ENCODE results near the gene CARMIL1. TPM values are rescaled to one million over a fixed set of nuclear protein-coding genes. Genes with fewer than 3 reads are reported as not detected.

Gene CARMIL1
- total and polyA plus RNA-seq, 8 donors: 5.9 to 9.4 (median 7.8) TPM

DNA sequence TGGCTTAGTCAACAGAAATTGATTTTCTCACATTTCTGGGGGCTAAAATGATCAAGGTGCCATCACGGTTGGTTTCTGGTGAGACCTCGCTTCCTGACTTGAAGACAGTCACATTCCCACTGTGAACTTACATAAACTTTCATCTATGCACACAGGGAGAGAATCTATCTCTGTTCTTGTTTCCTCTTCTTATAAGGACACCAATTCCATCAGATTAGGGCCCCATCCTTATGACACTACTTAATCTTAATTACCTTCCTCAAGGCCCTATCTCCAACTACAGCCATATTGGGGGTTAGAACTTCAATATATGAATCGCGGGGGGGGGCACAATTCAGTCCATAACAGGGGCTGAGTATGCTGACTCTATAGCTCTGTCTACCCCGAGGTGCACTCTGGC, 362.2 kb downstream of the CARMIL1 start:
- Histone ChIP-seq H3K9me3 (no peaks in the 10 kb centered on the region), H3K27me3 (no peaks in the 10 kb centered on the region), H3K4me1 (peaks cover 0 to 3% (median 0%) of the 10 kb centered on the region in 3 donors), H3K27ac (peak overlapping the region; percentile 15 to 30 (median 24)), H3K36me3 (no peaks in the 10 kb centered on the region), H3K4me3 (no peak overlapping the region)
- DNase-seq: no peak
- FAIRE-seq: no peak
- intact Hi-C loops (cut with DNase I): no loop called here
- 69 to 76% methylated on average over 5 of the region's 5 CpGs for WGBS, 2 donors
- TF ChIP-seq, protein P1, sequence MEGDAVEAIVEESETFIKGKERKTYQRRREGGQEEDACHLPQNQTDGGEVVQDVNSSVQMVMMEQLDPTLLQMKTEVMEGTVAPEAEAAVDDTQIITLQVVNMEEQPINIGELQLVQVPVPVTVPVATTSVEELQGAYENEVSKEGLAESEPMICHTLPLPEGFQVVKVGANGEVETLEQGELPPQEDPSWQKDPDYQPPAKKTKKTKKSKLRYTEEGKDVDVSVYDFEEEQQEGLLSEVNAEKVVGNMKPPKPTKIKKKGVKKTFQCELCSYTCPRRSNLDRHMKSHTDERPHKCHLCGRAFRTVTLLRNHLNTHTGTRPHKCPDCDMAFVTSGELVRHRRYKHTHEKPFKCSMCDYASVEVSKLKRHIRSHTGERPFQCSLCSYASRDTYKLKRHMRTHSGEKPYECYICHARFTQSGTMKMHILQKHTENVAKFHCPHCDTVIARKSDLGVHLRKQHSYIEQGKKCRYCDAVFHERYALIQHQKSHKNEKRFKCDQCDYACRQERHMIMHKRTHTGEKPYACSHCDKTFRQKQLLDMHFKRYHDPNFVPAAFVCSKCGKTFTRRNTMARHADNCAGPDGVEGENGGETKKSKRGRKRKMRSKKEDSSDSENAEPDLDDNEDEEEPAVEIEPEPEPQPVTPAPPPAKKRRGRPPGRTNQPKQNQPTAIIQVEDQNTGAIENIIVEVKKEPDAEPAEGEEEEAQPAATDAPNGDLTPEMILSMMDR (IDR thresholded peaks at IDR 0.05): no peak
- ATAC-seq: no peak

DNA sequence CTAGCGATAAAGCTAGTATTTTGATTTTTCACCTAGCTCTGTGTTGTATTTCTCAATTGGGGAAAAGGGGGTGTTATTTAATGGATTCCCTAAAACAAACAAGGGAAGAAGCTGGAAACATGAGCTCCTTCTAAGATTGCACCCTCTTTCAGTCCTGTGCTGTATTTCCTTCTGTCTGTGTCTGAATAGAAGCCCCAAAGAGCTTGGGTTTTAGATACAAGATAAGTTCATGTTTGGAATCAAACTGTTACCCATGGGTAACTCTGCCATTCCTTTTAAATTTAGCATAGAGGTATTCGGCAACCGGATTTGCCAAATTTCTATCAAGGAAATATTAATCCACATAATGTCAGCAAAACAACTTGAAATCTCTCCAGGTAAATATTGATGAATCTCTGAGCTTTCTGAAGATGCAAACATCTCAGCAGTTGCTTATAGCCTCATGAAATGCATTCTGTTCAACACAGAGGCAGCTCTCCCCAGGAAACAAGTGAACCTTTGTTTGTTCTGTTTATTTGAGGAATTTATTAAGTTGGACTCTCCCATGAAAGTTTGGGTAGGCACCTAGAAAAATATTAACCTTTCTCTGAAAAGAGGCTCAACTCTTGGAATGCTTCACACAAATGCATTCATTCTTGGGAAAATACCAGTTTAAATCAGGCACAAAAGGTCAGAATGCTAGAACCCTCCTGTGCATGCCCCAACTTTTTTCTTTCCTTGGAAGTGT, 362.9 kb downstream of the CARMIL1 start:
- ATAC-seq (peak in 3 of 4 donors; percentile 53 to 79 (median 70)), FAIRE-seq (no peak), DNase-seq (no peak)
- Histone ChIP-seq H3K4me1 (peaks cover 0 to 3% (median 0%) of the 10 kb centered on the region in 3 donors), H3K4me3 (no peak overlapping the region), H3K9me3 (no peaks in the 10 kb centered on the region), H3K36me3 (no peaks in the 10 kb centered on the region), H3K27me3 (no peaks in the 10 kb centered on the region), H3K27ac (peak overlapping the region; percentile 15 to 41 (median 32))
- WGBS, 2 donors: 51 to 55% methylated on average over 3 of the region's 3 CpGs
- TF ChIP-seq, protein P1 (IDR thresholded peaks at IDR 0.05): no peak
- intact Hi-C loops (cut with DNase I): no loop called here

DNA sequence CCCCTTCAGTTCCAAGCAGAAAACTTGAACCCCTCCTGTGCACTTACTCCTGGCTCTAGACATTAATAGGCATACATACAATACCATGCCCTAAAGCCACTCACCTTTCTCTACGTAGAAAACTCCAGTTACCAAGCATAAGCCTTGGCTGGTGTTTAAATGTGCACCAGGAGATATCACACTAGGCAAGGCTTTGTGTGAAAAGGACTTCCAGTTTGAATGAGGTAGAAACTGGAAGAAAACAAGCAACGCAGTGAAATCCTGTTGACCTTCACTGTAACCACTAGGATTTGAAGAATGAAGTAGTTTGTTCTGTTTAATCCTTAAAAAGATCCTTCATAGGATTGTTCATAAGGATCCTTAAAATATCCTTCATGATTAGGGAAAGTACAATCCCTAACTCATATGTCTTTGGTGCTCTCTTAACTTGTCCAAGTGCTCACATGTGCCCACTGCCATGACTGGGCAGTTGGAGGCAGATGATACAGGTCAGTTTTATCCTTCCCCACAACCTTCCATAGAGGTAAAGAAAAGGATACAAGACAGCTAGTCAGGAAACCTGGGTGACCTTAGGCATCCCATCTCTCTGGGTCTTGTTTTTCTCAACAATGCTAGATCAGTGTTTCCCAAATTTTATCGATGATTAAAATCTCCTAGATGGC, 363.6 kb downstream of the CARMIL1 start:
- ATAC-seq: peak in 1 of 4 donors; percentile 30
- no peak for FAIRE-seq
- Histone ChIP-seq H3K4me3 (no peak overlapping the region), H3K27me3 (no peaks in the 10 kb centered on the region), H3K9me3 (no peaks in the 10 kb centered on the region), H3K4me1 (peaks cover 0 to 3% (median 0%) of the 10 kb centered on the region in 3 donors), H3K27ac (peak overlapping the region; percentile 18 to 41 (median 28)), H3K36me3 (no peaks in the 10 kb centered on the region)
- TF ChIP-seq, protein P1 (IDR thresholded peaks at IDR 0.05): no peak
- 68 to 69% methylated on average over 3 of the region's 3 CpGs for WGBS, 2 donors
- intact Hi-C loops (cut with DNase I): no loop called here
- no peak for DNase-seq

DNA sequence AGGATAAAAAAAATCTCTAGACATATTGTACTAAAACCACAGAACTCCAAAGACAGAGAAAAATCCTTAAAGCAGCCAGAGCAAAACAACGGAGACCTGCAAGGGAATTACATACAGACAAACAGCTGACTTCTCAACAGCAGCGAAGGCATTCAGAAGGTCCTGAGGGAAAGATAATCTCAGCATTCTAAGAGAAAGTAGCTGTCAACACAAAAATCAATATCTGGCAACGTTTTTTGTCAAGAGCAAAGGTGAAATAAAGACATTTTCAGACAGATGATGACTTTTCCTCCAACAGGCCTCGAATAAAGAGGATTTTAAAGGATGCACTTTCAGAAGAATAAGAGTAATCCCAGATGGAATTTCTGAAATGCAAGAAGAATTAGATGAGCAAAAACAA, 366.7 kb downstream of the CARMIL1 start:
- Histone ChIP-seq H3K27ac (no peak overlapping the region), H3K9me3 (no peaks in the 10 kb centered on the region), H3K36me3 (no peaks in the 10 kb centered on the region), H3K4me1 (peaks cover 0 to 3% (median 0%) of the 10 kb centered on the region in 3 donors), H3K27me3 (no peaks in the 10 kb centered on the region), H3K4me3 (no peak overlapping the region)
- DNase-seq (no peak), ATAC-seq (no peak), FAIRE-seq (no peak)
- intact Hi-C loops (cut with DNase I): no loop called here
- WGBS, 2 donors: 51 to 54% methylated on average over 4 of the region's 4 CpGs
- TF ChIP-seq, protein P1 (IDR thresholded peaks at IDR 0.05): no peak

GRCh38 chr6:25649611-25650010, 370.4 kb downstream of the CARMIL1 start:
- WGBS, 2 donors: 11 to 21% methylated on average over 1 of the region's 1 CpG
- Histone ChIP-seq H3K36me3 (no peaks in the 10 kb centered on the region), H3K4me3 (no peak overlapping the region), H3K4me1 (no peaks in the 10 kb centered on the region), H3K27ac (no peak overlapping the region), H3K9me3 (no peaks in the 10 kb centered on the region), H3K27me3 (no peaks in the 10 kb centered on the region)
- TF ChIP-seq, protein P1 (IDR thresholded peaks at IDR 0.05): no peak
- FAIRE-seq: no peak
- ATAC-seq: no peak
- DNase-seq: no peak
- intact Hi-C loops (cut with DNase I): no loop called here

Measured in pancreas (tissue), 10 donors.